ENCODE measurements around the gene ACAN.
"Not testable (repeated sequence)": the region's sequence is repeated elsewhere in the genome, so short reads cannot be mapped to it uniquely, and the experiment has no call there.

ACAN gene

DNA sequence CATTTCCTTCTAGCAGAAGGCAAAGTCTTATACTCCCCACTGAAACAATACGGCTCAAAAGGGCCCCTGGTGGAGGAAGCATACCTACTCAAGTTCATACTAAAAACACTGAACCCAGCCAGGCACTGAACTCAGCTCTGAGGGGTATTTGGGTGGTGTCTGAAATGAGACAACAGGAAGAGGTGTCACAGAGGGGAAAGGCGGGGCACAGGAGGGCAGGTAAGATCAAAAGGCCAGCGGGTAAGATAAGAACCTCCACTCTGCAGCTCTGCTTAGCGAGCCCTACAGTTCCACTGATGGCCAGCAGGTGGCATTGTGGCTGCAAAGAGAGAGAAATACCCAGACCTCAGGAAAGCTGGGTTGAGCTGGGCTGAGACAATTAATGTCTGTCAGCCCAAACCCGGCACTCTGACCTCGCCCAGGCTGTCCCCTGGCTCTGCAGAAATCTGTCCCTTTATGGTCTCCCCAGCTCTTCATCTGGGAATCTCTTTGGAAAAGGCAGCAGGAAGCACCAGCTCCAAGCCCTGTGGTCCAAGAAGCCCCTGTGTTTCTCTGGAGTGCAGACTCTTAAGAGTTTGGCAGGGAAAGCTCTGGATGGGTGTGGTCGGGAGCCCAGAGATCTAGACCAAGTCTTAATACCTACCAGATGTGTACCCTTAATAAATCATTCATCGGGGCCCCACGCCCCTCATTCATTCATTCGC is 101.5 kb downstream of the ACAN start:
- DNase-seq = no peak

GRCh38 chr15:88905576-88905975 is 102.3 kb downstream of the ACAN start:
- DNase-seq = no peak

DNA sequence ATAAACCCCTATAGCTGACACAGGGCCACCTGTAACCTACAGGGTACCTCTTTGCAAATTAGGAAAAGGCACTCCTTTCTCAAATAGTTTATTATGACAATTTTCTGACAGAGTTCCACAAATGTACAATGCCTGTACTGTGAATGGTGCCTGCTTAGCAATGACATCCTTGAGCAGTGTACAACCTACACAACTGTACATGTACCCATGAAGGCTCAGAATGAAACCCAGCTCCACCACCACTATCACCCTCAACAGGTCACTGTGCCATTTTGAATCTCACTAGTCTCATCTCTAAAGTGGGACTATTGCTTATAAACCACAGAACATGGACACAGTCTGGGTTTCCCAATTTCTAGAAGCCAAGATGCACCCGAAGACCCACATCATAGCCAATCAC is 102.9 kb downstream of the ACAN start:
- no peak for DNase-seq

DNA sequence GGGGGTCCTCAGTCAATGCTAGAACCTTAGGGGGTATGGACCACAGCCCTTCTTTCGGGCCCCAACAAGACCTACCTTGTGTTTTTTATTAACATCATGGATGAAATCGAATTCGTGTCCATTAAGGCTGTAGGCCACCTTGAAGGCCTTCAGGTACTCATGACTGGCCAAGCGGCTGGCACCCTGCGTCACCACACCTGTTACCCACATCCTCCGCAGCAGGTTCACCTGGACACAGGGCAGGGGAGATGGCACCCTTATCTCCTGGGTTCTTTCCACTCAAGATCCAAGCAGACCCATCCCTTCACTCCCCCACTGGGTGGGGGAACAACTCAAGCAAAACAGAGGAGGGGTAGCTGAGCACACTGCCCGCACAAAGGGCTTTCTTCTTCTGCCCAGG is 103.3 kb downstream of the ACAN start:
- DNase-seq = no peak

GRCh38 chr15:88907111-88907510 is 103.9 kb downstream of the ACAN start:
- no peak for DNase-seq

GRCh38 chr15:88908123-88908522 is 104.9 kb downstream of the ACAN start:
- no peak for DNase-seq

DNA sequence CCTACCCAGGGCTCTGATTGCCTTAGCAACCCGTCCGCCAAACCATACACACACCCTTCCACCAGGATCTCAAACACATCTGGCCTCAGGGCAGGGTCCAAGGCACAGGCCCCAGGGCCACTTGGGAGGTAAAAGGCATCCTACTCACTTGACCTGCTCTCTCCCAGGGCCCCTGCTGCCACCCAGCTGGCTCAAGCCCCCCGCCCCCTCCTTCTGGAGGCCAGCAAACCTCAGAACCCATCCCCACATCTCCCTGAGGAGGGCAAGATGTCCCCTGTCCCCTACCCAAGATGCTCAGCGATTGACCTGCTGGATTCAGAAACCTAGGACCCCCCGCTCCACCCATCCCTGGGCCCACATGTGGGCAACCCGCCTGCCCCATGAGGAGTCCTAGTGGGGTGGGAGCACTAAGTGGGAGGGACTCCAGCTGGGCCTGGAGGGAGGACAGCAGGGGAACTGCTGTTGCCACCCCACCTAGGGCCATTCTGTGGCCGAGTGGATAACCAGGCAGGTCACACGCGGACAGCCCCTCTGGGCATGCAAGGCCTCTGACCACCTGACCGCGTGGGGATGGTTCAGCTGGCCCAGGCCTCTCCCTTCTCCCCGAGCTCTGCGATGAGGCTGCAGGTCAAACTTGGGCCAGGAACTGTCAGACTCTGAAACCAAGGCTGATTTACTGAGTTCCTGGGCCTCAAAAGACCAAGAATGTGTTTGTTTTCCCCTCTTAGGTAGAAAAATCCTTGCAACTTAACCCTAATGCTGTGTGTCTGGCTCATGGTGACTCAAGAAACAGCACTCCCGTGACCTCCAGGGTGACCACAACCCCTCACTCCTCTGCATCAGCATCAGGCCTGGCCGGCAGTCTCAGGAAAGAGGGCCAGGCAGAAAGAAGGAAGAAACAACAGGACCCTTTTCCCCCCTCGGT is 105.7 kb downstream of the ACAN start:
- no peak for DNase-seq

DNA sequence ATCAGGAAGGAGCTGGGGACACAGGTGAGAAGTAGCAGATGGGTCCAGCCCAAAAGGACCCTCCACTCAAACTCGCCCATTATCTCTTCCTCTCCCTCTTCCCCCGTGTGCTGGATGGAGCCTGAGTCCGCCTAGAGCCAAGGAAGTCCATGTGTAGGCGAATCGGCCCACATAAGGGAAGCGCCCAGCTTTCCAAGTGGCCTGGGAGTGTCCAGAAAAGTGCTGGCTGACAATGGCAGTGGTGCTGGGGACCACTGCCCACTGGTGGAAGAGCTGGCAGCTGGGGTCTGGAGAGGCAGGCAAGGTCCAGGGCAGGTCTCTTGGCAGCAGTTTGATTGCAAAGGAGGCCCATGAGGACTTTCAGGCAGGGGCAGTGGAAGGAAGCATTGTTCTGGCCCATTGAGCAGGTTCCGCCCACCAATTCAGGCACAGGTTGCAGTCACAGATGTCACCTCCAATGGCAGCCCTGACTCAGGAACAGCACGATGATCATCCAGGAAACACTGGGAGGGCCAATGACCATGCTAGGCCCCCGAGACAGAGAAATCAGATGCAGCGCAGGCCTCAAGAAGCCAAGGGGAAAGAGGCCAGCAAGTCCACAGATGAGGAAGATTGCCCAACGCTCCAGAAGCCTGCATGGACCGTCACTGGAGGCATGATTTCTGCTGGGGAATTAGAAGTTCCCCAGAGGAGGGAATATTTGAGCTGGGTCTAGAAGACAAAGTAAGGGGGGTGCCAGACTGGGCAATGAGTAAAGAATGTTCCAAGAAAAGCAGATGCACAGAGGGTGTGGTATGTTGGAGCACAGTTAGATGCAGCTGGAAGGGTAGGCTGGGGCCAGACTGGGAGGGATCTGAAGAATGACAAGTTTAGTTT is 107.0 kb downstream of the ACAN start:
- no peak for DNase-seq

GRCh38 chr15:88911766-88912118 is 108.5 kb downstream of the ACAN start:
- DNase-seq = peak; percentile 33

- no peak for DNase-seq
Observed at GRCh38 chr15:88912500-88912921, 109.3 kb downstream of the ACAN start.

GRCh38 chr15:88913017-88913849 is 110.0 kb downstream of the ACAN start, which contains the start of gene MFGE8:
Gene MFGE8 (minus strand): TSS chr15:88913379. CDS start chr15:88913319, 60 bp downstream.
- peak; percentile 36 for DNase-seq

- DNase-seq = no peak
Observed at GRCh38 chr15:88913850-88914169, 110.6 kb downstream of the ACAN start.

GRCh38 chr15:88915354-88915753 is 112.1 kb downstream of the ACAN start:
- DNase-seq = no peak

DNA sequence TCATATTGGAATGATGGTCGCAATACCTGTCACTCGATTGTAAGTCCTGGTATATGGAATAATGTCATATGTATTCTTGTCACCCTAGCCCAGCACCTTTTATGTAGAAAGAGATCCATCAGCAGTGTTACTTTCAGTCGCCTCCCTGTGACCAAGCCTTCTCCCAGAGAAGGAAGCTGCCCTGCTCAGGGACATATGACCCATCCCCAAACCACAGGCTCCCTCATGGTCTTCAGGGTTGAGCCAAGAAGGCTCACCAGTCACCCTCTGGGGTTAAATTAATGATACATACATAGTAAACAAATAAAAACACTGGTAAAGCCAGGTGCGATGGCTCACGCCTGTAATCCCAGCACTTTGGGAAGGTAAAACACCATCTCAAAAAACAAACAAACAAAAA is 114.5 kb downstream of the ACAN start:
- DNase-seq = no peak

DNA sequence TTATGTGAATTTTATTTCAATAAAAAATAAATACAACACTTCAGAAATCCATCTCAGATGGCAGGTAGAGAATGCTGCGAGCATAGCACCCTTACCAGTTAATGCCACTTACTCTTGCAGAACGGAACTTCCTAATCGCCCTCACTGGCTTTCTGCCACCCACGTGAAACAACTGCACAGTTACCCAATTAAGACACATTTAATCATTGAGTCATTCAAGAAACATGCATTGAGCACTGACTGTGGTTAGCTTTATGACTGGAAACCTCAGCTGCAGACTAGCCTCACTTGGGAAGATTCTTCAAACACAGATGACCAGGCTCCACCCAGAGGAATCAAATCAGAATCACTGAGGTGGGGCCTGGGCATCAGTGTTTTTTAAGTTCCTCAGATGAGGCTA is 115.5 kb downstream of the ACAN start:
- no peak for DNase-seq

GRCh38 chr15:88920186-88920891 is 117.1 kb downstream of the ACAN start:
- no peak for DNase-seq

- DNase-seq = not testable (repeated sequence)
Observed at GRCh38 chr15:88920892-88921435, 117.7 kb downstream of the ACAN start.
